HepG2 (cell line): ENCODE data around the gene DPP7. TPM values are rescaled to one million over a fixed set of nuclear protein-coding genes. Genes with fewer than 3 reads are reported as not detected.
A peak's percentile ranks its signal among the peaks of the same experiment; 100 is the strongest.

ENCODE experiments used
- AGO2 ChIP-seq: fragments of 200-400 bp; formaldehyde crosslinking; optimal IDR thresholded peaks from 2 replicates; pipeline ENCODE3; 2017; ENCODE audit warnings: mild to moderate bottlenecking, low read depth, low read length, moderate library complexity
- DPF2 ChIP-seq: sonication (generic); formaldehyde crosslinking; IDR thresholded peaks from 2 replicates; pipeline ENCODE4 v1.4.0; 2020; ENCODE audit warnings: mild to moderate bottlenecking, low read depth, missing genetic modification reagents, borderline replicate concordance
- PLRG1 ChIP-seq: fragments of 450-650 bp; conservative IDR thresholded peaks from 2 replicates; pipeline ENCODE4 v1.6.1; 2016
- RXRA ChIP-seq: sonication (generic); formaldehyde crosslinking; IDR thresholded peaks from 2 replicates; pipeline ENCODE4 v1.5.1; 2020; ENCODE audit warnings: missing genetic modification reagents
- ZNF225 ChIP-seq: sonication (generic); formaldehyde crosslinking; IDR thresholded peaks from 2 replicates; pipeline ENCODE4 v1.4.0; 2020; ENCODE audit warnings: mild to moderate bottlenecking, missing genetic modification reagents
- ZNF788 ChIP-seq: sonication (generic); formaldehyde crosslinking; IDR thresholded peaks from 2 replicates; pipeline ENCODE4 v1.5.0; 2020; ENCODE audit warnings: mild to moderate bottlenecking, missing genetic modification reagents, borderline replicate concordance
- polyA plus RNA-seq, 8 experiments: library from polyadenylated mRNA; depleted of rRNA in 3 of 8; stranded (reverse) in 7 of 8; unstranded in 1 of 8; fragments of >200 nt; fragmentation: Illumina TruSeq in 4 of 8; extraction: Trizol in 4 of 8; gene quantifications; 2 replicates each; pipeline versions ENCODE4 v1.2.1 to v1.2.3, GENCODE V29; 2011 to 2016; ENCODE audit warnings: low read depth in 4 of 8, missing spikeins in 1 of 8, mixed read lengths in 1 of 8; ENCODE audit not compliant: insufficient read depth in 1 of 8
- total RNA-seq, 5 experiments: library from RNA; depleted of rRNA; stranded (reverse); fragments of >200 nt; fragmentation: Illumina TruSeq; extraction: Trizol; gene quantifications; 2 replicates each; pipeline ENCODE4 v1.2.3, GENCODE V29; 2016; ENCODE audit warnings: low read depth in 1 of 5
- TF ChIP-seq, protein P1 (sequence below): sonication (generic); formaldehyde crosslinking; IDR thresholded peaks from one replicate; pipeline ENCODE4 v1.5.1; 2020; ENCODE audit warnings: mild to moderate bottlenecking, missing genetic modification reagents; ENCODE audit errors: not compliant biosample characterization
- TF ChIP-seq, protein P2 (sequence below): sonication (generic); formaldehyde crosslinking; IDR thresholded peaks from 2 replicates; pipeline ENCODE4 v1.4.0; 2020; ENCODE audit warnings: missing genetic modification reagents; ENCODE audit errors: not compliant biosample characterization
- TF ChIP-seq, protein P3 (sequence below): sonication (generic); formaldehyde crosslinking; IDR thresholded peaks from 2 replicates; pipeline ENCODE4 v1.9.0; 2022; ENCODE audit warnings: low read depth, missing genetic modification reagents
- TF ChIP-seq, protein P4 (sequence below), 2 experiments: sonication (generic) in 1 of 2; formaldehyde crosslinking in 1 of 2; IDR thresholded peaks; 2 replicates each; pipeline versions ENCODE4 v1.4.0 to v1.6.1; 2018 to 2020; ENCODE audit warnings: missing genetic modification reagents in 2 of 2, borderline replicate concordance in 1 of 2, low read depth in 1 of 2, mild to moderate bottlenecking in 1 of 2, missing biosample characterization in 1 of 2

Gene DPP7
- total and polyA plus RNA-seq, 2 of the 13 experiments (the other 11 are each of a cell fraction or from before 2014, with no cell fraction given), result 1.2 to 4.5 TPM

DNA sequence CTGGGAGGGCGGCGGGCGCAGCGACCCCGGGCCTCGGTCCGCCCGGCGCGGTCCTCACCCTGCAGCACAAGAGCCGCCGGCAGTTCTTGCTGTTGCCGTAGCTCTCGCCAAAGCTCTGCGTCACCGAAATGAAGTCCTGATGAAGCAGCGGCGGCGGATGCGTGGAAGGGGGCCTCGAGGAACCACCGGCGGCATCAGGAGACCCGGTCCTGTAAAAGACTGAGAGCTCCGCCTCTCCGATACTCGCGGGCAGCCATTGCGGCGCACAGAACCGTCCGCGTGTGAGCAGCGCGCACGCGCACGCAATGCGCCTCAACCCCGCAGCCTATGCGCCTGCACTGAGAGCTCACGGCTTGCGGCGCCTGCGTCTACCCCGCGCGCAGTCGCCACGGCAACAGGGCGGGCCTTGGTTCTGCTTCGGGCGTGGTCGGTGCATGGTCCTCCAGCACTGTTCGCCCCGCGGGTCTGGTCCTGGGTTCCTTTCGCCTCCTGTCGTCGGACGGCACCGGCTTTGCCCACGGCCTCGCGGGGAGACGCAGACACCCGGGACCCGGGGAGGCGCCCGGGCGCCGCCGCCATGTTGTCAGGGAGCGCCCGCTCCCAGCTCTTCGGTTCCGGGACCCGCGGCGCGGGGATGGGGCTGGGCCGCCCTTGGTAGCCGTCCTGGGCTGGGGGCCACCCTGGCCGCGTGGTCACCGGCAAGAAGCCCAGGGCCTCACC is 15.1 kb upstream of the DPP7 start (continued):
- TF ChIP-seq, protein P1, sequence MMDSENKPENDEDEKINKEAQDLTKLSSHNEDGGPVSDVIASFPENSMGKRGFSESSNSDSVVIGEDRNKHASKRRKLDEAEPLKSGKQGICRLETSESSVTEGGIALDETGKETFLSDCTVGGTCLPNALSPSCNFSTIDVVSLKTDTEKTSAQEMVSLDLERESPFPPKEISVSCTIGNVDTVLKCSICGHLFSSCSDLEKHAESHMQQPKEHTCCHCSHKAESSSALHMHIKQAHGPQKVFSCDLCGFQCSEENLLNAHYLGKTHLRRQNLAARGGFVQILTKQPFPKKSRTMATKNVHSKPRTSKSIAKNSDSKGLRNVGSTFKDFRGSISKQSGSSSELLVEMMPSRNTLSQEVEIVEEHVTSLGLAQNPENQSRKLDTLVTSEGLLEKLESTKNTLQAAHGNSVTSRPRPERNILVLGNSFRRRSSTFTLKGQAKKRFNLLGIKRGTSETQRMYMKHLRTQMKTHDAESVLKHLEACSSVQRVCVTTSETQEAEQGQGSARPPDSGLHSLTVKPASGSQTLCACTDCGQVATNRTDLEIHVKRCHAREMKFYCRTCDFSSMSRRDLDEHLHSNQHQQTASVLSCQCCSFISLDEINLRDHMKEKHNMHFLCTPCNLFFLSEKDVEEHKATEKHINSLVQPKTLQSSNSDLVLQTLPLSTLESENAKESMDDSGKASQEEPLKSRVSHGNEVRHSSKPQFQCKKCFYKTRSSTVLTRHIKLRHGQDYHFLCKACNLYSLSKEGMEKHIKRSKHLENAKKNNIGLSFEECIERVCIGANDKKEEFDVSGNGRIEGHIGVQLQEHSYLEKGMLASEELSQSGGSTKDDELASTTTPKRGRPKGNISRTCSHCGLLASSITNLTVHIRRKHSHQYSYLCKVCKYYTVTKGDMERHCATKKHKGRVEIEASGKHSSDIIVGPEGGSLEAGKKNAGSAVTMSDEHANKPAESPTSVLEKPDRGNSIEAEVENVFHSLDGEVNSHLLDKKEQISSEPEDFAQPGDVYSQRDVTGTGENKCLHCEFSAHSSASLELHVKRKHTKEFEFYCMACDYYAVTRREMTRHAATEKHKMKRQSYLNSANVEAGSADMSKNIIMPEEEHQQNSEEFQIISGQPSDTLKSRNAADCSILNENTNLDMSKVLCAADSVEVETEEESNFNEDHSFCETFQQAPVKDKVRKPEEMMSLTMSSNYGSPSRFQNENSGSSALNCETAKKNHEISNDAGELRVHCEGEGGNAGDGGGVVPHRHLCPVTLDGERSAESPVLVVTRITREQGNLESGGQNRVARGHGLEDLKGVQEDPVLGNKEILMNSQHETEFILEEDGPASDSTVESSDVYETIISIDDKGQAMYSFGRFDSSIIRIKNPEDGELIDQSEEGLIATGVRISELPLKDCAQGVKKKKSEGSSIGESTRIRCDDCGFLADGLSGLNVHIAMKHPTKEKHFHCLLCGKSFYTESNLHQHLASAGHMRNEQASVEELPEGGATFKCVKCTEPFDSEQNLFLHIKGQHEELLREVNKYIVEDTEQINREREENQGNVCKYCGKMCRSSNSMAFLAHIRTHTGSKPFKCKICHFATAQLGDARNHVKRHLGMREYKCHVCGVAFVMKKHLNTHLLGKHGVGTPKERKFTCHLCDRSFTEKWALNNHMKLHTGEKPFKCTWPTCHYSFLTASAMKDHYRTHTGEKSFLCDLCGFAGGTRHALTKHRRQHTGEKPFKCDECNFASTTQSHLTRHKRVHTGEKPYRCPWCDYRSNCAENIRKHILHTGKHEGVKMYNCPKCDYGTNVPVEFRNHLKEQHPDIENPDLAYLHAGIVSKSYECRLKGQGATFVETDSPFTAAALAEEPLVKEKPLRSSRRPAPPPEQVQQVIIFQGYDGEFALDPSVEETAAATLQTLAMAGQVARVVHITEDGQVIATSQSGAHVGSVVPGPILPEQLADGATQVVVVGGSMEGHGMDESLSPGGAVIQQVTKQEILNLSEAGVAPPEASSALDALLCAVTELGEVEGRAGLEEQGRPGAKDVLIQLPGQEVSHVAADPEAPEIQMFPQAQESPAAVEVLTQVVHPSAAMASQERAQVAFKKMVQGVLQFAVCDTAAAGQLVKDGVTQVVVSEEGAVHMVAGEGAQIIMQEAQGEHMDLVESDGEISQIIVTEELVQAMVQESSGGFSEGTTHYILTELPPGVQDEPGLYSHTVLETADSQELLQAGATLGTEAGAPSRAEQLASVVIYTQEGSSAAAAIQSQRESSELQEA (CRISPR knock-in tag), result peak; percentile 59
- TF ChIP-seq, protein P2, sequence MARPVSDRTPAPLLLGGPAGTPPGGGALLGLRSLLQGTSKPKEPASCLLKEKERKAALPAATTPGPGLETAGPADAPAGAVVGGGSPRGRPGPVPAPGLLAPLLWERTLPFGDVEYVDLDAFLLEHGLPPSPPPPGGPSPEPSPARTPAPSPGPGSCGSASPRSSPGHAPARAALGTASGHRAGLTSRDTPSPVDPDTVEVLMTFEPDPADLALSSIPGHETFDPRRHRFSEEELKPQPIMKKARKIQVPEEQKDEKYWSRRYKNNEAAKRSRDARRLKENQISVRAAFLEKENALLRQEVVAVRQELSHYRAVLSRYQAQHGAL (CRISPR knock-in tag), result peak; percentile 49
- TF ChIP-seq, protein P3, sequence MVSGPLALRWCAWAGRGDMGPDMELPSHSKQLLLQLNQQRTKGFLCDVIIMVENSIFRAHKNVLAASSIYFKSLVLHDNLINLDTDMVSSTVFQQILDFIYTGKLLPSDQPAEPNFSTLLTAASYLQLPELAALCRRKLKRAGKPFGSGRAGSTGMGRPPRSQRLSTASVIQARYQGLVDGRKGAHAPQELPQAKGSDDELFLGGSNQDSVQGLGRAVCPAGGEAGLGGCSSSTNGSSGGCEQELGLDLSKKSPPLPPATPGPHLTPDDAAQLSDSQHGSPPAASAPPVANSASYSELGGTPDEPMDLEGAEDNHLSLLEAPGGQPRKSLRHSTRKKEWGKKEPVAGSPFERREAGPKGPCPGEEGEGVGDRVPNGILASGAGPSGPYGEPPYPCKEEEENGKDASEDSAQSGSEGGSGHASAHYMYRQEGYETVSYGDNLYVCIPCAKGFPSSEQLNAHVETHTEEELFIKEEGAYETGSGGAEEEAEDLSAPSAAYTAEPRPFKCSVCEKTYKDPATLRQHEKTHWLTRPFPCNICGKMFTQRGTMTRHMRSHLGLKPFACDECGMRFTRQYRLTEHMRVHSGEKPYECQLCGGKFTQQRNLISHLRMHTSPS, result peak; percentile 38; the same call in 1 of the 2 replicates
- TF ChIP-seq PLRG1, result no peak
- TF ChIP-seq AGO2, result peak; percentile 38
- no peak; the same call in none of the 2 replicates for TF ChIP-seq RXRA (CRISPR knock-in tag)
- TF ChIP-seq DPF2 (CRISPR knock-in tag), result no peak
- peak; percentile 31; the same call in 1 of the 2 replicates for TF ChIP-seq ZNF788 (CRISPR knock-in tag)
- TF ChIP-seq ZNF225 (CRISPR knock-in tag), result peak; percentile 45; the same call in 1 of the 2 replicates
- TF ChIP-seq, protein P4, sequence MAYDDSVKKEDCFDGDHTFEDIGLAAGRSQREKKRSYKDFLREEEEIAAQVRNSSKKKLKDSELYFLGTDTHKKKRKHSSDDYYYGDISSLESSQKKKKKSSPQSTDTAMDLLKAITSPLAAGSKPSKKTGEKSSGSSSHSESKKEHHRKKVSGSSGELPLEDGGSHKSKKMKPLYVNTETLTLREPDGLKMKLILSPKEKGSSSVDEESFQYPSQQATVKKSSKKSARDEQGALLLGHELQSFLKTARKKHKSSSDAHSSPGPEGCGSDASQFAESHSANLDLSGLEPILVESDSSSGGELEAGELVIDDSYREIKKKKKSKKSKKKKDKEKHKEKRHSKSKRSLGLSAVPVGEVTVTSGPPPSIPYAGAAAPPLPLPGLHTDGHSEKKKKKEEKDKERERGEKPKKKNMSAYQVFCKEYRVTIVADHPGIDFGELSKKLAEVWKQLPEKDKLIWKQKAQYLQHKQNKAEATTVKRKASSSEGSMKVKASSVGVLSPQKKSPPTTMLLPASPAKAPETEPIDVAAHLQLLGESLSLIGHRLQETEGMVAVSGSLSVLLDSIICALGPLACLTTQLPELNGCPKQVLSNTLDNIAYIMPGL (CRISPR knock-in tag; IDR thresholded peaks at IDR 0.05; ENCODE audit: borderline replicate concordance in 1 of 2, low read depth in 1 of 2), result peak; percentile 58 to 59; a peak in 2 of 4 replicates
